ENCODE measurements around the gene PNPLA6.

Gene PNPLA6

DNA sequence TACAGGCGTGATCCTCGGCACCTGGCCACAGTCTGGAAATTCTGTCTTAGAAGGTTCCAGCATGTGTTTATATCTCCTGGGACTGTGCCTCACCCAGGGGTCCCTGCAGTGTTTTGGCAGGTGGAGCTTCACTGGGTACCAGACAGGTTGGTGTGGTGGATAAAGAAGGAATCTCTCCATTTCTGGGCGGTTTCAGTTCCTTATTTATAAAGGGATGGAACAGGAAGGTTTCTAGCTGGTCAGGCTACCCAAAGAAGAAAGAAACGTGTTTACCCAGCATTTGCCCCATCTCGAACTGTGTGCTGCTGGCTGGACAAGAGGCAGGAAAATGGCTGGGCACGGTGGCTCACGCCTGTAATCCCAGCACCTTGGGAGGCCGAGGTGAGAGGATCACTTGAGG, 9.8 kb downstream of the PNPLA6 start:
- TF ChIP-seq, protein P1, sequence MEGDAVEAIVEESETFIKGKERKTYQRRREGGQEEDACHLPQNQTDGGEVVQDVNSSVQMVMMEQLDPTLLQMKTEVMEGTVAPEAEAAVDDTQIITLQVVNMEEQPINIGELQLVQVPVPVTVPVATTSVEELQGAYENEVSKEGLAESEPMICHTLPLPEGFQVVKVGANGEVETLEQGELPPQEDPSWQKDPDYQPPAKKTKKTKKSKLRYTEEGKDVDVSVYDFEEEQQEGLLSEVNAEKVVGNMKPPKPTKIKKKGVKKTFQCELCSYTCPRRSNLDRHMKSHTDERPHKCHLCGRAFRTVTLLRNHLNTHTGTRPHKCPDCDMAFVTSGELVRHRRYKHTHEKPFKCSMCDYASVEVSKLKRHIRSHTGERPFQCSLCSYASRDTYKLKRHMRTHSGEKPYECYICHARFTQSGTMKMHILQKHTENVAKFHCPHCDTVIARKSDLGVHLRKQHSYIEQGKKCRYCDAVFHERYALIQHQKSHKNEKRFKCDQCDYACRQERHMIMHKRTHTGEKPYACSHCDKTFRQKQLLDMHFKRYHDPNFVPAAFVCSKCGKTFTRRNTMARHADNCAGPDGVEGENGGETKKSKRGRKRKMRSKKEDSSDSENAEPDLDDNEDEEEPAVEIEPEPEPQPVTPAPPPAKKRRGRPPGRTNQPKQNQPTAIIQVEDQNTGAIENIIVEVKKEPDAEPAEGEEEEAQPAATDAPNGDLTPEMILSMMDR (IDR thresholded peaks at IDR 0.05; ENCODE audit: control insufficient read depth, insufficient read depth, low read depth, low read length, missing control alignments): no peak
- no peak for DNase-seq (ENCODE audit: low read depth)
- H3K4me3 ChIP-seq (ENCODE audit: control insufficient read depth, low read depth, low read length): no peak overlapping the region

DNA sequence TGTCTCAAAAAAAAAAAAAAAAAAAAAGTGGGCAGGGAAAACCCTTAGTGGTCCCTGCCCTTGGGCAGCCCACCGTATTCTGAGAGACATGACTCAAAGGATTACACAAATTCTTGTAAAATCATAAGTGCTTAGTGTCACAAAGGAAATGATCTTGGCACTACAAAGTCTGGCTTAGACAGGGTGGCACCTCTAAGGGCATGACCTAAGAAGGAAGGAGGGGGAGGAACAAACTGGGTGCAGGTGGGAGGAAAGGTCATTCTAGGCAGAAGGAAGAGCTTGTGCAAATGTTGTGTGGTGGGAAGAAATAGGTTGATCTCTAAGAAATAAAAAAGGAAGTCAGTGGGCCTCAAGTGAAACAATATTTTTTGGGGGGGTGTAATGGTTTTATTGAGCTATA, 10.4 kb downstream of the PNPLA6 start:
- H3K4me3 ChIP-seq (ENCODE audit: control insufficient read depth, low read depth, low read length): no peak overlapping the region
- no peak for DNase-seq (ENCODE audit: low read depth)
- TF ChIP-seq, protein P1 (IDR thresholded peaks at IDR 0.05; ENCODE audit: control insufficient read depth, insufficient read depth, low read depth, low read length, missing control alignments): no peak

DNA sequence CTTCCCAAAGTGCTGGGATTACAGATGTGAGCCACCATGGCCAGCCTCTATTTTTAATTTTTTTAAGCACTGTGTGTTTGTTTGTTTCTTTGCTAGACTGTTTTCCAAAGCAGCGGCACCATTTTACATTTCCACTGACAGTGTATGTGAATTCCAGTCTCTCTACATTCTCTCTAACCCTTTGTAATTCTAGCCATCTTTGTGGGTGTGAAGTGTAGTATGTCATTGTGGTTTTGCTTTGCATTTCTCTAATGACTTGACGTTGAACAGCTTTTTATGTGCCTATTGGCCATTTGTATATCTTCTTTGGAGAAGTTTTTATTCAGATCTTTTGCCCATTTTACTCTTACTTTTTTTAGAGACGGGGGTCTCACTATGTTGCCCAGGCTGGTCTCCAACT, 11.6 kb downstream of the PNPLA6 start:
- TF ChIP-seq, protein P1 (IDR thresholded peaks at IDR 0.05; ENCODE audit: control insufficient read depth, insufficient read depth, low read depth, low read length, missing control alignments): no peak
- no peak for DNase-seq (ENCODE audit: low read depth)
- no peak overlapping the region for H3K4me3 ChIP-seq (ENCODE audit: control insufficient read depth, low read depth, low read length)

DNA sequence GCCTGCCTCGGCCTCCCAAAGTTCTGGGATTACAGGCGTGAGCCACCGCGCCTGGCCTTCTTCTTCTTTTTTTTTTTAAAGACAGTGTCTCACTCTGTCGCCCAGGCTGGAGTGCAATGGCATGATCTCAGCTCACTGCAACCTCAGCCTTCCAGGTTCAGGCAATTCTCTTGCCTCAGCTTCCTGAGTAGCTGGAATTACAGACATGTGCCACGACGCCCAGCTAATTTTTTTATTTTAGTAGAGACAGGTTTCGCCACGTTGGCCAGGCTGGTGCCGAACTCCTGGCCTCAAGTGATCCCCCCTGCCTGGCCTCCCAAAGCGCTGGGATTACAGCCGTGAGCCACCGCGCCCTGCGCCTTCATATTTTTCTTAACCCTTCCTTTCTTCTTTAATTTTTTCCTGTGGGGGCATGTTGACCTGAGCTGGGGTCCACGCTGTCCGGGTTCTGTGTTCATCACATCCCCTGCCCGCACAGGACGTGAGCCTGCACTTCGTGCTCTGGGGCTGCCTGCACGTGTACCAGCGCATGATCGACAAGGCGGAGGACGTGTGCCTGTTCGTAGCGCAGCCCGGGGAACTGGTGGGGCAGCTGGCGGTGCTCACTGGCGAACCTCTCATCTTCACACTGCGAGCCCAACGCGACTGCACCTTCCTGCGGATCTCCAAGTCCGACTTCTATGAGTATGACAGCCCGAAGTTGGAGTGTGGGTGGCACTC, 14.1 kb downstream of the PNPLA6 start:
- H3K4me3 ChIP-seq (ENCODE audit: control insufficient read depth, low read depth, low read length): no peak overlapping the region
- TF ChIP-seq, protein P1 (IDR thresholded peaks at IDR 0.05; ENCODE audit: control insufficient read depth, insufficient read depth, low read depth, low read length, missing control alignments): no peak
- no peak for DNase-seq (ENCODE audit: low read depth)

DNA sequence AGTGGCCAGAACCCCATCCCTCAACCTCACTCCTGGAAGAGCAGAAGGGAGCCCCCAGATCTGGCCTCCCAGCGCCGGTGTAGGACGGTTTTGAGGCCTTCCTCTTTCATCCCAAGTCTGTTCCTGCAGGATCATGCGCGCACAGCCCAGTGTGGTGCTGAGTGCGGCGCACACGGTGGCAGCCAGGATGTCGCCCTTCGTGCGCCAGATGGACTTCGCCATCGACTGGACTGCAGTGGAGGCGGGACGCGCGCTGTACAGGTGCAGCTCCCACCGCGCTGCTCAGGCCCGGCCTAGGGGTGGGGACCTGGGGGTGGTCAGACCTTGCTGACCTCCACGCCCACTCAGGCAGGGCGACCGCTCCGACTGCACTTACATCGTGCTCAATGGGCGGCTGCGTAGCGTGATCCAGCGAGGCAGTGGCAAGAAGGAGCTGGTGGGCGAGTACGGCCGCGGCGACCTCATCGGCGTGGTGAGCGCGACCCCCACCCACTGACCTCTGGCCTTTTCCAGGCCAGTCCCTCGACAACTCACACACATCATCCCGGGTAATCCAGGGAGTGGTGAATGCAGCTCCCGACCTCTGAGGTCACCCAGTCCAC, 14.8 kb downstream of the PNPLA6 start:
- DNase-seq (ENCODE audit: low read depth): no peak
- no peak overlapping the region for H3K4me3 ChIP-seq (ENCODE audit: control insufficient read depth, low read depth, low read length)
- TF ChIP-seq, protein P1 (IDR thresholded peaks at IDR 0.05; ENCODE audit: control insufficient read depth, insufficient read depth, low read depth, low read length, missing control alignments): no peak

DNA sequence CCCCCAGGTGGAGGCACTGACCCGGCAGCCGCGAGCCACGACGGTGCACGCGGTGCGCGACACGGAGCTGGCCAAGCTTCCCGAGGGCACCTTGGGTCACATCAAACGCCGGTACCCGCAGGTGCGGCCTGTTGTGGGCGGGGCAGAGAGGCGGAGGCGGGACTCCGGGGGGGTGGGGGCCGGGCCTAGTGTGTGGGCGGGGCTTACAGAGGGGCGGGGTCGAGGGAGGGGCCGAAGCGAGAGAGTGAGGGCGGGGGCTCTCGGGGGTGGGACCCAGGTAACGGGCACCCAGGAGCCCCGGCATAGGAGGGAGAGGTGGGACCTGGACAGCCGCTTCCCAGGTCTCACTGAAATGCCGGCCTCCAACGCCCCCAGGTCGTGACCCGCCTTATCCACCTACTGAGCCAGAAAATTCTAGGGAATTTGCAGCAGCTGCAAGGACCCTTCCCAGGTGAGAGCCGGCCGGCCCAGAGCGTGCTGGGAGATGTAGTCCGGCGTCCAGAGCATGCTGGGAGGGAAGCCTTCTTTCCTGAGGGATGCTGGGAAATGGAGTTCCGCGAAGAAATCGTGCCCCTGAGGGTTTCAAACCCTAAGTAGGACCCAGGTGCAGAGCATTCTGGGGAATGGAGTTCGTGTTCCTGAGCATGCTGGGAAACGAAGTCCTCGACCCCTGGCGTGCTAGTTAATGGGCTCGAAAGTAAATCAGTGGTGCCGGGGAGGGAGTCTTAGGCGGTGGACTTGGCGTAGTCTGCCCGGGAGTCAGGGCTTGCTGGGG, 15.7 kb downstream of the PNPLA6 start:
- no peak for DNase-seq (ENCODE audit: low read depth)
- TF ChIP-seq, protein P1 (IDR thresholded peaks at IDR 0.05; ENCODE audit: control insufficient read depth, insufficient read depth, low read depth, low read length, missing control alignments): no peak
- no peak overlapping the region for H3K4me3 ChIP-seq (ENCODE audit: control insufficient read depth, low read depth, low read length)

Data from AG09309 (cell line).